GM19193 (cell line): ENCODE results near the gene SLC6A9.

Experiments used
- POLR2A ChIP-seq: IDR thresholded peaks from 4 replicates; pipeline ENCODE4 v1.6.1; 2011; ENCODE audit not compliant: insufficient read depth, insufficient read length; ENCODE audit errors: extremely low read depth

SLC6A9 gene

DNA sequence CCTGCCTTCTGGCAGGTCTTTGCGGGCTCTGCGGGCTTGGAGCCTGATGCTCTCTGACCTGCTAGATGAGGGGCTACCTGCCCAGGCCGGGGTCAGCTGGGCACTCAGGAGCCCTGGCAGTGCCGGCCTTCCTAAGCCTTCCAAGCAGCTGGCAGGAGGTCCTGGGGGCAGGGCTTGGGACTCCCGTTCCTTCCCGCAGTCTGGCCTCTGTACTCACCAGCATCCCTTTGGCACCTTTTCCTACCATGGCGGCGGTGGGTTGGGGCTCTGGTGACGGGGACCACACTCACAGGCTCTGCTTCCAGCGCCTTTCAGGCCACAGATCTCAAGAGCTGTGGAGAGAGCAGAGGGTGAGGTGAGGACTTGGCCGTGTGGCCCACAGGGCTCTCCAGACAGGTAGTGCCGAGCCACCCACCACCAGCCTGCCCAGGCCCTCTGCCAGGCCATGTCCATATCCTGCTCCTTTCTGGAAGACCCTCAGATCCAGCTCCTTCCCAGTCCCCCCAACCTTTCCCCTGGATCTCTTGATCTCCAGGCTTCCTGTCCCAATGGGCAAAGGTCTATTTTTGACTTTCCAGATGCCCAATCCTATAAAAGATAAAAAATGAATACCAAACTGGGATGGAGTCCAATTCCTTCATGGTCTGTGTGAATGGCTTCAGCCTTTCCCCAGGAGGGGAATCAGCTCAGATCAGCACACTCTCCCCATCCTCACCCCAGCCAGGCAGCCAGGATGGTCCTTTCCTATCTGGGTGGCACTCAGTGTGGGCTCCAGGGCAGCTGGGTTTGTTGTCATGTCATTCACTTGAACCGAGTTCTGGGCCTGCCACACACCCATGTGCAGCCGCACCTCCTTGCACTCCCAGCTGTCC lies 7.0 kb downstream of the SLC6A9 start:
- no peak for TF ChIP-seq POLR2A

DNA sequence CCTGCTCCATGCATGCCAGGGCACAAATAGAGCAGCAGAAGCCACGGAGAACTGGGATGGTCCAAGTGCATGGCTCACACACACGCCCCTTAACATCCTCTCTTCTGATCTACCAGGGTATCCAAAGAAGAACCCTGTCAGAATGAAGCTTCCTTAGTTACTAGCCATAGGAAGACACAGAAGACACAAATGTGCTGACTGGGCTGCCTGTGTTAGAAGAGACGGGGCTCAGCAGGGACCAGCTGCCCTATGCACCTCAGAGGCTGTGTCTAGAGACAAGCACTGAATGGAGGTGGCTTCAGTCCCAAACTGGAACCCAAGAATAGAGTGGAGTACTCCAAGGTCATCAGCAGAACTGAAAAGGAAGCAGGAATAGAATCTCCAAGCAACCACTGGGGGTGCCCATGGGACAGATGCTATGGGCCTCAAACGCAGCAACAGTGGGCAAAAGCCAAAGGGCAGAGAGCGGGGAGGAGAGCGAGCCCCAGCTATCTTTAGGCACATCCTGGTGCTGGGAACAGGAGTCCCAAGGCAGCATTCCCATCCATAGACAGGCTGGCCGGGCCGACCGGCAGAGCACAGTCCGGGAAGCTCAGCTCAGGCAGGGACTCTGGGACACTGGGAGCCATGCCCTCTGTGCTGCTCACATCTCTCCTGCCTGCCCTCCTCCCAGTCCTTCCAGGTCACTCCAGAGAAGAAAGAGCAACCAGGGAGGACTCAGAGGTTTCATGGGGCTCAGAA lies 9.5 kb downstream of the SLC6A9 start:
- no peak for TF ChIP-seq POLR2A

DNA sequence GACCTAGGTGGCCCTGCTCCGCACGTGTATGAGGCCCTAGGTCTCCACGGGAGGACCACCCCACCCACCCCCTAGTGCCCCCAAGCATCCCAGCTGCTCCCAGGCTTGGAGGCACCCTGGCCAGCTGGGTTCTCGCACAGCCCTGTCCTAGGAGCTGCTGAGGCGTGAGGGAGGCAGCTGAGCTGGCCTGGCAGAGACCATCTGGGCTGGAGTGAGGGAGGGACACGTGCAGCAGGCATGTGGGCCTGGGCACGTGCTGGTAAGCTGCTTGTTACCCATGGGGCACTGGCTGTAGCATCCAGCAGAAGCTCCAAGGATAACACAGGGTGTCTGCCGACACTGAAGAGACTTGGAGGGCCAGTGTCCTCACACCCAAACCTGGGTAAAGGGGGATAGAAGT lies 10.1 kb downstream of the SLC6A9 start:
- TF ChIP-seq POLR2A = no peak

DNA sequence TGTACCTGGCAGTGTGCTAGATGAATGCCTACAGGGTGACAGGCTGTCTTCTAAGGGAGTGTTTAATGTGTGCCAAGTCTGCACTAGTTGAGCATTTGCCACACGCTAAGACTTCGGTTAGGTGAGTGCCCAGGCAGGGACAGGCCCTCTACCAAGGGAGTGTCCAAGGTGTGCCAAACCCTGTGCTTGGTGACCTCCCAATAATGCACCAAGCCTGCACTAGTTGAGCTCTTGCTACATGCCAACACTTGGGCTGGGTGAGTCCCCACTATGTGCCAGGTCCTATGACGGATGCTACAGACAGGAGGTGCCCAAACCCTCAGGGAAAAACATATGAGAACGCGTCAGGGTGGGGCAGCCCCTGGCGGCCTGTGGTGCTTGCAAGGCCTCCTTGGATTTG lies 10.8 kb downstream of the SLC6A9 start:
- no peak for TF ChIP-seq POLR2A

DNA sequence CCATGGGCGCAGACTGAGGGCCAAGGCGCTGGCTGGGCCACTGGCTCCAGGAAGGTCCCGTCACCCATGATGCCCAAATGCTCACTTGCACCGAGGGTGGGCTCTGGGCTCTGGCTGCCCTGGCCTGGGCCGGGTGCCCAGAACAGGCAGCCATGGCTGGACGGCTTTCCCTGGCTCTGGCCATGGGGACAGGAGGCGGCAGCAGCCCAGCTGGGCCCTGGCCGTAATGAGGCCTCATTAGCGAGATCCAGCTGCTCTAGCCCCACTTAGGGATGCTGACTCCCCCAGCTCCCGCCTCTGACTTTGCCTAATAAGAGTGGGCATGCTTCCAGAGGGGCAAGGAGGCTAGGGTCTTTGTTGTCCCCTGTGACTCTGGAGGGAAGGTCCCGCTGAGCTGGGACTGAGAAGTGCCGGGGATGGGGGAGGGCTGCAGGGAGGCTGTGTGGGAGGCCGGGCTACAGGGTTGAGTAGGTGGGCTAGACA lies 11.8 kb downstream of the SLC6A9 start:
- TF ChIP-seq POLR2A = no peak

DNA sequence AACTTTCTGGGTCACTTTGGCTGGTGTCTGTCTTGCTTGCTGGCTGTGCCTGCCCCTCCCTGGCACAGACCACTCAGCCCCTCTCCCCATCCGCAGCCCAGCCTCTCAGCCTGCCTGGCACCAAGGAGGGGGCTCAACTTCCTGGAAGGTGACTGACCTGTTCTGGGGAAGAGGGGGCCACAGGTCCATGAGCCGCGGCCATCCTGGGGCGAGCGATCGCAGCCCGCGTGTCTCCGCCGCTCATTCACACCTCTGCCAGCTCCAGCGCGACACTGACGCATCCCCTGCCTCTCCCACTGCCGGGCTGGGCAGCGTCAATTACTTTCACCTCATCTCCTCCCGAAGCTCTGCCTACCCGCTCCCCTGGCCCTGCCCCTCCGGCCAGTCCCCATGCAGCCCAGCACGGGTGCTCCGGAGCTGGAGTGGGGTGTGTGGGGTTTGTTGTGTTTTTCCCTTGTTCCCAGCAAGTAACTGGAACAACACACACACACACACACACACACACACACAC lies 14.3 kb downstream of the SLC6A9 start:
- TF ChIP-seq POLR2A = no peak

DNA sequence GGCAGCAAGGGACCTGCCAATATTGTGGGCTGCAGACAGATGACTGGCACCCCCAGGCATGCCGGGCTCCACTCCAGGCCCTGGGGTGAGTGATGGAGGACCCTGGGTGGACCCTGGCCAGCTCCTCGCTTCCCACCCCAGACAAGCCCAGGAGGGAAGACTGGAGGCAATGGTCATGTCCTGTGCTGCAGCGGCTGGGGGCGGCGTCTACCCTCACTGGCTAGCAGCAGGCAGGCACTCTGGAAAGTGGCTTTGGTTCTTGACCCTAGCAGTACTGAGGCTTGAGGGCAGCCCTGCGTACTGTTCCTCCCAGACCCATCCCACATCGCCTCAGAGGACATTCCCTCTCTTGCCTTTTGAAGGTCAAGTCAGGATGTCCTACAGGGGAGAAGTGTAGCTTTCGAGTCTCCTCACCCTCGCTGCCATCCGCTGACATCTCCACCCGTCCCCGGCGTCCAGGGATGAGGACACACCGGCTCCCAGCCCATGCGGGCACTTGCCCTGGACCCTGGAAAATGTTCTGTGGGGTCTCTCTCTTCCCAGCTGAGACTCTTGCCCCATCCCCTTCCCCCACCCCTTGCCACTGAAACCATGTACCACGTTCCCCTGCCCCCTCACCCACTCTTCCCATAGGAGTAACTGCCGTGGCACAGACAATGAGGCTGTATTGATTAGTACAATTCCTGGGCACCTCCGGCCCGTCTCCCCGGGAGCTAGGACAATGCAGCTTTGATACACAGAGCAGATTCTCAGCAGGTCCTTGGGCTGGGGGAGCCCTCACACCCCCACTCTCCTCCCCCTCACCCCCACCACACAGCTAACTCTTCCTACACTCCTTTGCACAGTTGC lies 15.0 kb downstream of the SLC6A9 start:
- no peak for TF ChIP-seq POLR2A

DNA sequence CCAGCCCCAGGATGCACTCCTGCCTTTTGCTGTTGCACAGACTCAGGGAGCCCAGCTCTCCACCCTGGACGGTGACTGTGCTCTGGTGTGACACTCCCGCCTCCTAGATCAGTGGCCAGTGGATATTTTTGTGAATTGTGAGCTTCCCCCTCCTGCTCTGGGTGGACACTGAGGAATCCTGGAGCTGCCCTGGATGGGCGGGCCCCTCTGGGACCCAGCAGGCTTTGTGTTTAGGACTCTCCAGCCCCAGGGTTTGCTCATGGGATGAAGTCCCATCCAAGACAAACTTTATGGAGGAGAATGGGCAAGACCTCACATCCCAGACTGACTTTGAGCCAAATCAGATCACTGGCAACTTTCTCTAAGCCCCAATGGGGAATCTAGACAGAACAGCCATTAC lies 16.1 kb downstream of the SLC6A9 start:
- TF ChIP-seq POLR2A = no peak

DNA sequence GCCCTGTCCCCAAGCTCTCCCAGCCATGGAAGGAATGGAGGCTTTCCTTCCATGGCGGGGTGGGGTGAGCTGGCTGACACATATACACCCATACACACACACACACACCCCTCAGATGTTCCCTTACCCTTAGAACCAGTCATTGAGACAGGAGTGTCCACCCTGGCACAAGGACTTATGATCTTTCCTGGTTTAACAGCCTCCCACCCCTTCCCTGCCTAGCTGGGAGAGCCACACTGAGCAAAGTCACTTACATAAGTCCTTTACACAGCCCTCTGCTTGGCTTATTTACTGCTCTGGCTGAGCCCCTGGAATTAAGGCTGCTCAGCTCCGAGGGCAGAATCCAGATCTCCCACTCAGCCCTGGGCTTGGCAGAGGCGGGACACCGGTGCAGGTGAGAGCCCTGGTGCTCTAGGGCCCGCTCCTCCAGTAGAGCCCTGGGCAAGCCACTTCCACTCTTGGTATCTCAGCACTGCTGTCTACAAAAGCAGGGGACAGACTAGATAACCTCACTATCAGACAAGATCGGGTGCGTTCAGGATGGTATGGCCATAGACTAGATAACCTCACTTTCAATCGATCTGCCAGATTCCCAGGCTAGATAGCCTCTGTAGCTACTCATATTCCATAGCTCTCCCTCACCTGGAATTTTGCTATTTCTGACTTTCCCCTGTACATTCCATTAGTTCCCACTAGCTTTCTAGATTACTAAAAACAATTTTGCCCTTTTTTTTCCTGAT lies 16.7 kb downstream of the SLC6A9 start:
- no peak for TF ChIP-seq POLR2A

DNA sequence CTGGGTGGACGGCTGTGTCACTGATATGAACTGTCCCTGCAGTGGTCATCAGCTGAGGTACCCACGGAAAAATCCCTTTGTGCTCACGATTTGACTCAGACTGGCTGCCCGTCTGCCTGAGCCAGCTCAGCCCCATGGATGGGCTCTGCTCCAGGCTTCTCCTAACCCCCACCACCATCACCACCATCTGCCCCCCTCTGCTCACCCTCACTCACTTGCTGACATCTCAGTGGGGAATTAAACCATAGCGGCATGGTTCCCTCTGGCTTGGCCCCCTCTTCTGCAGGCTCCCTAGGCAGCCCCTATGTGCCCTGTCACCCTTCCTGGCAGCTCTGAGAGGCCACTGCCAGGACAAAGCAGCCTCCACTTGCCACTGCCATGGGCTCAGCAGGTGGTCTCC lies 17.3 kb downstream of the SLC6A9 start:
- TF ChIP-seq POLR2A = no peak

DNA sequence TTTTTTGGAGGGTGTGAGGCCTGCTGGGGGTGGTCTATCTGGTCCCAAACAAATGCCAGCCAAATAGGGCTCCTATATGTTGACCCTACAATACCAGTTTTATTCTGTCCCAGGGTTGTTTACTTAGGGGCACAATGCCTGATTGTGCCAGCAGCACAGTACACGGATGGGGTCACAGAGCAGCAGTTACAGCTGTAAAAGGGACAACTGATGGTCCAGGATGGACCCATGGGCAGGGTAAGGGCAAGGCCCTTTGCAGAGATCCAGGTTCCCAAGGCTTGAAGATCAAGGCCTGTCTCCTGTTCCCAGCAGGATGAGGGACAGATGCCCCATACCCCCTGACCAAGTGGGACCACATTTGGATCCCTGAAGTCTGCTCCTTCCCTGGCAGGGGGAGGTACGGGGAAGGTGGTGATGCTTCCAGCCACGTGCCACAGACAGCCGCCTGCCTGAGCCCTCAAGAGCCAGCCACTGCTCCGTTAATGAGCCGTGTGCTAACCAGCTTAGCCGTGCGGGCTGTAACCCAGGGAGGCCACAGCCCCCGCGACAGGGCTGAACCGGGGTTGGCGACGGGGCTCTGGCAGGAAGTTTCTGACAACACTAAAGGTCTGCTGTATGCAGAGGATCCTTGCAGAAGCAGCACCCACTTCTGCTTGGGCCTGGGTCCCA lies 18.2 kb downstream of the SLC6A9 start:
- no peak for TF ChIP-seq POLR2A

DNA sequence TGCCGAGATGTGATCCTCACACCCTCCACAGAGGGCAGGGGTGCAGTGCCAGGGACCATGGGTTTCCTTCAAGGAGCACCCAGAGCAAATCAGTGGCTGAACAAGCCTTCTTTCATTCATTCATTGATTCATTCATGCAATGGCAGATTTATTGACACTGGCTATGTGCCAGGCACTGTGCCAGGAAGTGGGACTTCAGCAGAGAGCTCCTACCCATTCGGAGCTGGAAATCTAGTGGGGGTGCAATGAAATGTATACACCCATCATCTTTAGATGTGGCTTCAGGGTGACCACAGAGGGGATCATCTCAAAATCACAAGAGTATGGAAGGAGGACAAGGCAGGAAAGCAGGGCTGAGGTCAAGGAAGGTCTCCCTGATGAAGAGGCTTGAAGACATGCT lies 18.9 kb downstream of the SLC6A9 start:
- no peak for TF ChIP-seq POLR2A

DNA sequence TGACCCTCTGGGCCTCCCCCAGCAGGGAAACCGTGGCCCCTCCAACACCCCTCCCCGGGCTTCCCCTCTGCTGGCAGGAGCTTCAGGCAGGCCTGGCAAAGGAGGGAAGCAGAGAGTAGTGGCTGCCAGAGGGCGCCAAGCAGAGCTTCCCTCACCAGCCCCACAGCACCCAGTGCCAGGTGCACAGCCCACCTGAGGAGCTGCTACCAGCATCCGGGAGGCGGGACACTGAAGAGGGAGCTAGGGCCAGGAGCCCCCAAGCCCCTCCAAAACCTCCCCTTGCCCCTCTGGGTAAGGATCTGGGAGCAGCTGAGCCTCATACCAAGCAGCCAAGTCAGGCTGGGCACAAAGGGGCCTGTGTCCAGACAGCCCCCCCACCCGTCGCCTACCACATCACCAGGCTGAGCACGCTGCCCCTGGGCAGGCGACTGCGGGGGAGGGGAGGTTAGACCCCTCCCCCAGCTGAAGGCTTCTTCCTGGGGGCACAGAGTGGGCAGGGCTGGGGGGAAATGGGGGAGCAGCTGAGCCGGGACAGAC lies 20.3 kb downstream of the SLC6A9 start:
- TF ChIP-seq POLR2A = no peak
